Fibroblast of mammary gland (primary cell): ENCODE data around the gene SLC52A1.

Experiments used
- DNase-seq: peaks from one replicate; pipeline ENCODE4 v3.0.0-alpha.2; 2010; ENCODE audit warnings: low read depth
- H3K4me3 ChIP-seq: 2 replicates; pipeline ENCODE4 v1.5.1; 2011; ENCODE audit warnings: low read depth, mild to moderate bottlenecking, low read length, moderate library complexity; ENCODE audit not compliant: control insufficient read depth
- TF ChIP-seq, protein P1 (sequence below): conservative IDR thresholded peaks from 2 replicates; pipeline ENCODE4 v1.5.1; 2011; ENCODE audit warnings: low read depth, low read length, inconsistent platforms; ENCODE audit not compliant: control insufficient read depth, insufficient read depth

The SLC52A1 gene

DNA sequence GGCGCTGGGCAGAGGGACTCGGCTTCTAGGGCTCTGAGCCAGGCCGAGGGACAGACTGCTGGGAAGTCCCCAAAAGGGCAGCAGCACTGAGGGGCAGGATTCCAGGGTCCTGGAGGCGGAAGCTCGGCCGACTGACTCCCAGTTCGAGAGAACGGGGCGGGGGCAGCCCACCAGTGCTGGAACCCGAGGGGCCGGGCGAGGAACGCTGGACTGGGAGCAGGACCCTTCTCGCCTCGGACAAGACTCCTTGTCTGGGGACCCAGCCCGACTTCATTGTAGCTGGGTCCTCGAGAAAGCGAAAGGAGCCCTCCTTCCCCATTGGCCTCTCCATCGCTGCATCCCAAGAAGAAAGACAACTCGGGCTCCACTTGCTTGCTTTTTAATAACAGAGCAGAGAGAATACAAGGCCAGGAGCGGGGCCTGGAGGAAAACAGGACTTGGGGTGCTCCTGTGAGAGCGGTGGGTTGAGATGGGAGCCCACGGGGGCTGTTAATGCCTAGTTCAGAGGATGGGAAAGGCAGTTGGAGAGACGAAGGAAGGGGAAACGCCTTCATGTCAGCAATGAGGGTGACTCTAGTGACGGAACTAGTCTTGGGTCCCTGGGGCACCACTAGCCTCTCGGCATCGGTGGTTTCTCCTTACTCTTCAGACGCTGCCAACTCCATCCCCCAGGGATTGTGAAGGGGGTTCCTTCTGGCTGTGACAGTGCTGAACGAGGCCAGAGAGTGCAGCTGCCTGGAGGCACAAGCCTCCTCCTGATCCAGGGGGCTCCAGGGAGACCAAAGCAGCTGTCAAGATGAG lies 47.3 kb downstream of the SLC52A1 start:
- peak overlapping the region; percentile 74 for H3K4me3 ChIP-seq

DNA sequence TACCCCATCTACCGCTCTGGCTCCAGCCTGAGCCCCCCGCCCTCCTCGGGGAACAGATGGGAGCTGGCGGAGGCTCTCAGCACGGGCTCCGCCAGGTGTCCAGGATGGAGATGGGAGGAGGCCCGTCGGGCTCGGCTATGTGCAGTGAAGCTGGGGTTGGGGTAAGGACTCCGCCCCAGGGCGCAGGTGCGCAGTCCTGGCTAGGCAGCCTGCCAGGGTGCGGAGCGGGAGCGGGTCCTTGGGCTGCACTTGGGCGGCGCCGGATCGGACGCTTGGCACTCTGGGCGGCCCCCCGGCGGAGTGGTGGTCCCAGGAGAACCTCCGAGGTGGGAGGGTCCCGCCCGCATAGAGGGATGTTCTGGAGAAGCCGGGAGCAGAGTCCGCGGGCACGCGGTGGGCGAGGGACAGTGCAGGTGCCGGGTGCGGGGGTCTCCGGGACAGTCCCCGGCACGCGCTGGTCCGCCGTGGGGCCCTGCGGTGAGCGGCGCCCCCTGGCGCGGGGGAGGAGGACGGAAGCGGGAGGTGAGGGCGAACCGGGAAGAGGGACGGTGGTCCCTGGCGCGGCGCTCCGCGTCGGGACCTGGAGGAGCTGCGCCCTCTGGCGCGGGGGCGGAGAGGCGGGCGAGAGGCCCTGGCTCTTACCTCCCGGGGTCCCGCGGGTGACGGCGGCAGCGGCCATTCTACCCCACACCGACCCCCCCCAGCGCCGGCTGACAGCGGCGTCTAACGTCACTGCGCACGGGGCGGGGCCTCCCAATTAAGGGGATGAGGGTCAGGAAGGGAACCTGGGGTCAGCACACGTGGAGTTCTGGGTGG lies 48.1 kb downstream of the SLC52A1 start, which contains the start of gene CAMTA2:
Gene CAMTA2 (minus strand): TSS at position 725 of the 816 bp plus-strand sequence. CDS start 1,453 bp downstream, outside the sequence.
- peak within 1 kb of the TSS; percentile 74 for H3K4me3 ChIP-seq
- DNase-seq = peak; percentile 59
- TF ChIP-seq, protein P1, sequence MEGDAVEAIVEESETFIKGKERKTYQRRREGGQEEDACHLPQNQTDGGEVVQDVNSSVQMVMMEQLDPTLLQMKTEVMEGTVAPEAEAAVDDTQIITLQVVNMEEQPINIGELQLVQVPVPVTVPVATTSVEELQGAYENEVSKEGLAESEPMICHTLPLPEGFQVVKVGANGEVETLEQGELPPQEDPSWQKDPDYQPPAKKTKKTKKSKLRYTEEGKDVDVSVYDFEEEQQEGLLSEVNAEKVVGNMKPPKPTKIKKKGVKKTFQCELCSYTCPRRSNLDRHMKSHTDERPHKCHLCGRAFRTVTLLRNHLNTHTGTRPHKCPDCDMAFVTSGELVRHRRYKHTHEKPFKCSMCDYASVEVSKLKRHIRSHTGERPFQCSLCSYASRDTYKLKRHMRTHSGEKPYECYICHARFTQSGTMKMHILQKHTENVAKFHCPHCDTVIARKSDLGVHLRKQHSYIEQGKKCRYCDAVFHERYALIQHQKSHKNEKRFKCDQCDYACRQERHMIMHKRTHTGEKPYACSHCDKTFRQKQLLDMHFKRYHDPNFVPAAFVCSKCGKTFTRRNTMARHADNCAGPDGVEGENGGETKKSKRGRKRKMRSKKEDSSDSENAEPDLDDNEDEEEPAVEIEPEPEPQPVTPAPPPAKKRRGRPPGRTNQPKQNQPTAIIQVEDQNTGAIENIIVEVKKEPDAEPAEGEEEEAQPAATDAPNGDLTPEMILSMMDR = peak; percentile 36

More for the DNA sequence above, 47.3 kb downstream of the SLC52A1 start:
- DNase-seq = no peak
- TF ChIP-seq, protein P1 = no peak

DNA sequence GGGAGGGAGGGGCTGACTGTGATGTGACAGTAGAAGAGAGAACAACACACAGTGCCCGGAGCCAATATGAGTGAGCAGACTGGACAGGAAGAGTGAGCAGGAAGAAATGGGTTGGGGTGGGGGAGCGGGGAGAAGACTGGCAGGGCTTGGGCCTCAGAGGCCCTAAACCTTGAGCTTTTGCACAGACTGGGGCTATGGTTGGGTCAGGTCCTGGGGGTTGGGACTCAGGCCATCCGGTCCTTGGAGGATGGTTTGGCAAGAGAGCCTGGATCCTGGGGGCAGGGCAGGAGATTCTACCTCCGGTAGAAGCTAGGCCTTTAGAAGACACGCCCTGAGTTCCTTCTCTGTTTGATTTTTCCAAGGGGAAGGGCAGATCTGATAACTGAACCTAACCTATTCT lies 48.8 kb downstream of the SLC52A1 start:
- peak; percentile 44 for DNase-seq
- H3K4me3 ChIP-seq = peak overlapping the region; percentile 74
- TF ChIP-seq, protein P1 = no peak
